Choroid plexus epithelial cell (primary cell): ENCODE results near the gene CALHM3.

Source experiments
- DNase-seq: peaks from one replicate; pipeline ENCODE4 v3.0.0-alpha.2; 2010; ENCODE audit warnings: low read depth
- H3K4me3 ChIP-seq: 2 replicates; pipeline ENCODE4 v1.5.1; 2011; ENCODE audit warnings: low read depth, mild to moderate bottlenecking, control low read depth, low read length, moderate library complexity
- TF ChIP-seq, protein P1 (sequence below): conservative IDR thresholded peaks from 2 replicates; pipeline ENCODE4 v1.5.1; 2011; ENCODE audit warnings: low read depth, mild to moderate bottlenecking, control low read depth, inconsistent platforms, low read length, moderate library complexity

Gene CALHM3

GRCh38 chr10:103429647-103430046 is 49.4 kb downstream of the CALHM3 start:
- DNase-seq, result no peak
- no peak overlapping the region for H3K4me3 ChIP-seq
- TF ChIP-seq, protein P1, sequence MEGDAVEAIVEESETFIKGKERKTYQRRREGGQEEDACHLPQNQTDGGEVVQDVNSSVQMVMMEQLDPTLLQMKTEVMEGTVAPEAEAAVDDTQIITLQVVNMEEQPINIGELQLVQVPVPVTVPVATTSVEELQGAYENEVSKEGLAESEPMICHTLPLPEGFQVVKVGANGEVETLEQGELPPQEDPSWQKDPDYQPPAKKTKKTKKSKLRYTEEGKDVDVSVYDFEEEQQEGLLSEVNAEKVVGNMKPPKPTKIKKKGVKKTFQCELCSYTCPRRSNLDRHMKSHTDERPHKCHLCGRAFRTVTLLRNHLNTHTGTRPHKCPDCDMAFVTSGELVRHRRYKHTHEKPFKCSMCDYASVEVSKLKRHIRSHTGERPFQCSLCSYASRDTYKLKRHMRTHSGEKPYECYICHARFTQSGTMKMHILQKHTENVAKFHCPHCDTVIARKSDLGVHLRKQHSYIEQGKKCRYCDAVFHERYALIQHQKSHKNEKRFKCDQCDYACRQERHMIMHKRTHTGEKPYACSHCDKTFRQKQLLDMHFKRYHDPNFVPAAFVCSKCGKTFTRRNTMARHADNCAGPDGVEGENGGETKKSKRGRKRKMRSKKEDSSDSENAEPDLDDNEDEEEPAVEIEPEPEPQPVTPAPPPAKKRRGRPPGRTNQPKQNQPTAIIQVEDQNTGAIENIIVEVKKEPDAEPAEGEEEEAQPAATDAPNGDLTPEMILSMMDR, result no peak

GRCh38 chr10:103428989-103429643 is 49.9 kb downstream of the CALHM3 start:
- TF ChIP-seq, protein P1, result no peak
- H3K4me3 ChIP-seq, result no peak overlapping the region
- no peak for DNase-seq

GRCh38 chr10:103427866-103428265 is 51.2 kb downstream of the CALHM3 start:
- TF ChIP-seq, protein P1, result no peak
- DNase-seq, result peak; percentile 15
- no peak overlapping the region for H3K4me3 ChIP-seq

- no peak for DNase-seq
- TF ChIP-seq, protein P1, result no peak
- no peak overlapping the region for H3K4me3 ChIP-seq
Measured at GRCh38 chr10:103423748-103424147, 55.3 kb downstream of the CALHM3 start.
